Measurements from ENCODE around the gene AOPEP. TPM values are rescaled to one million over a fixed set of nuclear protein-coding genes. Genes with fewer than 3 reads are reported as not detected.

The AOPEP gene
- total RNA-seq, 1 donor from 2014 or later, result 16.6 TPM

DNA sequence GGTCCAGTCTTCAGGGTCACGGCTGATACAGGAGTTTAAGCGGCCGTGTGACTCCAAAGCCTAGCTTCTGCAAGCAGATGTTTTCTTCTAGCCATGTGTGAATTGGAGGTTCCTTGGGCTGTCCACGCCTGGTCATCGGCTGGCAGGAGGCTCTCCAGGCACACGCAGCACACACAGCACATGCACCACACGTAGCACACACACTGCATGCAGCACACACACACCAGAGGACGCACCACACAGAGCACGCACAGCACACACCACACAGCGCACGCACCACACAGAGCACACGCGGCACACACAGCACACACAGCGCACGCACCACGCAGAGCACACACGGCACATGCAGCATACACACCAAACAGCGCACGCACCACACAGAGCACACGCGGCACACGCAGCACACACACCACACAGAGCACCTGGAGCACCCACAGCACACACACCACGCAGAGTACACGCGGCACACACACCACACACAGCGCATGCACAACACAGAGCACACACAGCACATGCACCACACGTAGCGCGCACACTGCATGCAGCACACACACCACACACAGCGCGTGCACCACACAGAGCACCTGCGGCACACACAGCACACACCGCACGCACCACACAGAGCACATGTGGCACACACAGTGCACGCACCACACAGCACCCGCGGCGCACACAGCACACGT lies 356.7 kb downstream of the AOPEP start:
- Histone ChIP-seq H3K36me3 (no peaks in the 10 kb centered on the region), H3K9me3 (ENCODE audit: low read depth) (no peaks in the 10 kb centered on the region), H3K27ac (no peak overlapping the region), H3K9ac (no peak overlapping the region), H3K4me2 (no peak overlapping the region), H3F3A (ENCODE audit: low read depth) (peaks cover 30% of the 10 kb centered on the region), H3K79me2 (ENCODE audit: low read depth) (no peaks in the 10 kb centered on the region), H3K27me3 (no peaks in the 10 kb centered on the region), H2AFZ (replicated peaks) (no peak overlapping the region), H3K4me3 (no peak overlapping the region), H3K4me1 (peaks cover 53% of the 10 kb centered on the region), H4K20me1 (ENCODE audit: low read depth) (peaks cover 28% of the 10 kb centered on the region)
- peaks cover 8% of the 10 kb centered on the region for H3K27me3 Mint-ChIP-seq (ENCODE audit: insufficient read depth, low read depth)
- TF ChIP-seq EZH2phosphoT487 (IDR thresholded peaks at IDR 0.05), result no peak
- no peak for TF ChIP-seq EZH2 (IDR thresholded peaks at IDR 0.05)
- TF ChIP-seq CTCF (IDR thresholded peaks at IDR 0.05), result no peak
- peak overlapping the region; percentile 64 for H3K27ac Mint-ChIP-seq
- no peak overlapping the region for H3K4me3 Mint-ChIP-seq
- H3K4me1 Mint-ChIP-seq, result peaks cover 87% of the 10 kb centered on the region
- DNase-seq (ENCODE audit: low spot score), result no peak
- no peaks in the 10 kb centered on the region for H3K9me3 Mint-ChIP-seq
- H3K36me3 Mint-ChIP-seq, result peaks cover 48% of the 10 kb centered on the region

GRCh38 chr9:95084254-95084934 lies 357.9 kb downstream of the AOPEP start:
- TF ChIP-seq EZH2phosphoT487 (IDR thresholded peaks at IDR 0.05) (no peak), CTCF (IDR thresholded peaks at IDR 0.05) (no peak), EZH2 (IDR thresholded peaks at IDR 0.05) (no peak)
- no peaks in the 10 kb centered on the region for H3K27me3 ChIP-seq
- peaks cover 41% of the 10 kb centered on the region for H3K4me1 ChIP-seq
- no peak overlapping the region for H2AFZ ChIP-seq (replicated peaks)
- peaks cover 84% of the 10 kb centered on the region for H3K4me1 Mint-ChIP-seq
- peaks cover 33% of the 10 kb centered on the region for H4K20me1 ChIP-seq (ENCODE audit: low read depth)
- no peaks in the 10 kb centered on the region for H3K9me3 ChIP-seq (ENCODE audit: low read depth)
- H3K79me2 ChIP-seq (ENCODE audit: low read depth), result no peaks in the 10 kb centered on the region
- H3F3A ChIP-seq (ENCODE audit: low read depth), result peaks cover 20% of the 10 kb centered on the region
- no peaks in the 10 kb centered on the region for H3K9me3 Mint-ChIP-seq
- no peak overlapping the region for H3K4me2 ChIP-seq
- no peak for DNase-seq (ENCODE audit: low spot score)
- H3K4me3 ChIP-seq, result no peak overlapping the region
- no peaks in the 10 kb centered on the region for H3K36me3 ChIP-seq
- H3K27ac ChIP-seq, result no peak overlapping the region
- no peak overlapping the region for H3K9ac ChIP-seq
- H3K27me3 Mint-ChIP-seq (ENCODE audit: insufficient read depth, low read depth), result peaks cover 10% of the 10 kb centered on the region
- peaks cover 52% of the 10 kb centered on the region for H3K36me3 Mint-ChIP-seq
- peak overlapping the region; percentile 79 for H3K27ac Mint-ChIP-seq
- no peak overlapping the region for H3K4me3 Mint-ChIP-seq

- no peak overlapping the region for H3K4me3 ChIP-seq
- H3K27me3 Mint-ChIP-seq (ENCODE audit: insufficient read depth, low read depth), result peaks cover 10% of the 10 kb centered on the region
- H3K9me3 Mint-ChIP-seq, result no peaks in the 10 kb centered on the region
- TF ChIP-seq EZH2 (IDR thresholded peaks at IDR 0.05) (no peak), EZH2phosphoT487 (IDR thresholded peaks at IDR 0.05) (no peak), CTCF (IDR thresholded peaks at IDR 0.05) (no peak)
- H3K27me3 ChIP-seq, result no peaks in the 10 kb centered on the region
- no peak overlapping the region for H3K4me3 Mint-ChIP-seq
- H3F3A ChIP-seq (ENCODE audit: low read depth), result peaks cover 12% of the 10 kb centered on the region
- peaks cover 33% of the 10 kb centered on the region for H4K20me1 ChIP-seq (ENCODE audit: low read depth)
- no peaks in the 10 kb centered on the region for H3K79me2 ChIP-seq (ENCODE audit: low read depth)
- H3K27ac ChIP-seq, result no peak overlapping the region
- H3K4me1 Mint-ChIP-seq, result peaks cover 83% of the 10 kb centered on the region
- H3K9ac ChIP-seq, result no peak overlapping the region
- H3K9me3 ChIP-seq (ENCODE audit: low read depth), result no peaks in the 10 kb centered on the region
- peaks cover 52% of the 10 kb centered on the region for H3K36me3 Mint-ChIP-seq
- DNase-seq (ENCODE audit: low spot score), result no peak
- no peak overlapping the region for H2AFZ ChIP-seq (replicated peaks)
- peak overlapping the region; percentile 89 for H3K27ac Mint-ChIP-seq
- no peaks in the 10 kb centered on the region for H3K36me3 ChIP-seq
- no peak overlapping the region for H3K4me2 ChIP-seq
- H3K4me1 ChIP-seq, result peaks cover 33% of the 10 kb centered on the region
Measured at GRCh38 chr9:95085036-95085770, 358.7 kb downstream of the AOPEP start.
